NCI-H128 (cell line): ENCODE results near the gene NECTIN2.

Experiments
- DNase-seq: peaks from one replicate; lab custom pipeline; 2025; ENCODE audit not compliant: unreplicated experiment; lab: John Stamatoyannopoulos, UW

NECTIN2 gene

GRCh38 chr19:44845612-44846454 lies at the start of gene NECTIN2:
Gene NECTIN2 (plus strand): TSS chr19:44846297. CDS start chr19:44846526, 229 bp downstream.
- DNase-seq = peak; percentile 71

GRCh38 chr19:44796701-44797115 lies 49.4 kb upstream of the NECTIN2 start:
- no peak for DNase-seq

GRCh38 chr19:44799627-44800346 lies 46.3 kb upstream of the NECTIN2 start:
- DNase-seq = no peak

GRCh38 chr19:44800461-44800860 lies 45.6 kb upstream of the NECTIN2 start:
- DNase-seq = peak; percentile 52

GRCh38 chr19:44803442-44804428 lies 42.4 kb upstream of the NECTIN2 start:
- DNase-seq = no peak

GRCh38 chr19:44806291-44806690 lies 39.8 kb upstream of the NECTIN2 start:
- no peak for DNase-seq

GRCh38 chr19:44807162-44807561 lies 38.9 kb upstream of the NECTIN2 start:
- no peak for DNase-seq

- no peak for DNase-seq
Measured at GRCh38 chr19:44807652-44808462, 38.2 kb upstream of the NECTIN2 start.

- DNase-seq = no peak
Measured at GRCh38 chr19:44808463-44809371, 37.4 kb upstream of the NECTIN2 start, which contains the start of gene BCAM. Gene BCAM (plus strand): TSS chr19:44809103. CDS start chr19:44809125, 22 bp downstream.

GRCh38 chr19:44809577-44810233 lies 36.4 kb upstream of the NECTIN2 start:
- no peak for DNase-seq

GRCh38 chr19:44810234-44811121 lies 35.6 kb upstream of the NECTIN2 start:
- DNase-seq = no peak

GRCh38 chr19:44811122-44811419 lies 35.0 kb upstream of the NECTIN2 start:
- DNase-seq = no peak

GRCh38 chr19:44812142-44812718 lies 33.9 kb upstream of the NECTIN2 start:
- DNase-seq = no peak

- no peak for DNase-seq
Measured at GRCh38 chr19:44813070-44813840, 32.8 kb upstream of the NECTIN2 start.

- DNase-seq = no peak
Measured at GRCh38 chr19:44813841-44814470, 32.1 kb upstream of the NECTIN2 start.

- DNase-seq = no peak
Measured at GRCh38 chr19:44814517-44814916, 31.6 kb upstream of the NECTIN2 start.
